Left ventricle myocardium superior (tissue), 1 donor: ENCODE measurements around the gene INSM1. TPM values are rescaled to one million over a fixed set of nuclear protein-coding genes. Genes with fewer than 3 reads are reported as not detected.
"Not testable (repeated sequence)": the region's sequence is repeated elsewhere in the genome, so short reads cannot be mapped to it uniquely, and the experiment has no call there.

Source experiments
- ATAC-seq: fragments of 200-7000 bp; cut with Tn5 transposase; one replicate; pipeline ENCODE4 v1.9.1; 2020; ENCODE audit warnings: mild to moderate bottlenecking, moderate library complexity
- DNase-seq: peaks from one replicate; pipeline ENCODE4 v3.0.0-alpha.2; 2020
- intact Hi-C: fragments of 100-400 bp; cut with micrococcal nuclease; formaldehyde crosslinking; loops from one replicate; pipeline ENCODE4 v1.11.0; 2022
- long read RNA-seq: library from polyadenylated mRNA; unstranded; transcript quantifications from one replicate; pipeline ENCODE4 v2.0.0, GENCODE V29; 2021
- total RNA-seq: library from RNA; stranded (reverse); fragmentation: NEBNext Ultra II Directional; extraction: Animal tissue kit (Norgen Biotek cat#: 25700); gene quantifications from one replicate; pipeline ENCODE4 v1.2.1, GENCODE V29; 2021
- donor health status: DM: no; HTN: yes; CAD: no; lungs with severe emphysema.

The INSM1 gene, protein sequence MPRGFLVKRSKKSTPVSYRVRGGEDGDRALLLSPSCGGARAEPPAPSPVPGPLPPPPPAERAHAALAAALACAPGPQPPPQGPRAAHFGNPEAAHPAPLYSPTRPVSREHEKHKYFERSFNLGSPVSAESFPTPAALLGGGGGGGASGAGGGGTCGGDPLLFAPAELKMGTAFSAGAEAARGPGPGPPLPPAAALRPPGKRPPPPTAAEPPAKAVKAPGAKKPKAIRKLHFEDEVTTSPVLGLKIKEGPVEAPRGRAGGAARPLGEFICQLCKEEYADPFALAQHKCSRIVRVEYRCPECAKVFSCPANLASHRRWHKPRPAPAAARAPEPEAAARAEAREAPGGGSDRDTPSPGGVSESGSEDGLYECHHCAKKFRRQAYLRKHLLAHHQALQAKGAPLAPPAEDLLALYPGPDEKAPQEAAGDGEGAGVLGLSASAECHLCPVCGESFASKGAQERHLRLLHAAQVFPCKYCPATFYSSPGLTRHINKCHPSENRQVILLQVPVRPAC
- total RNA-seq: not detected
- long read RNA-seq: 0 reads

- no peak for DNase-seq
- no peak for ATAC-seq
- intact Hi-C loops: no loop called here
Measured at GRCh38 chr20:20367575-20368417, at the start of gene INSM1. Gene INSM1 (plus strand): TSS chr20:20368104. CDS start chr20:20368268, 164 bp downstream.

- intact Hi-C loops: no loop called here
- ATAC-seq: peak; percentile 72
- no peak for DNase-seq
Measured at GRCh38 chr20:20318365-20319161, 49.3 kb upstream of the INSM1 start.

GRCh38 chr20:20321134-20321533 lies 46.8 kb upstream of the INSM1 start:
- ATAC-seq (no peak), DNase-seq (no peak)
- intact Hi-C loops: no loop called here

DNA sequence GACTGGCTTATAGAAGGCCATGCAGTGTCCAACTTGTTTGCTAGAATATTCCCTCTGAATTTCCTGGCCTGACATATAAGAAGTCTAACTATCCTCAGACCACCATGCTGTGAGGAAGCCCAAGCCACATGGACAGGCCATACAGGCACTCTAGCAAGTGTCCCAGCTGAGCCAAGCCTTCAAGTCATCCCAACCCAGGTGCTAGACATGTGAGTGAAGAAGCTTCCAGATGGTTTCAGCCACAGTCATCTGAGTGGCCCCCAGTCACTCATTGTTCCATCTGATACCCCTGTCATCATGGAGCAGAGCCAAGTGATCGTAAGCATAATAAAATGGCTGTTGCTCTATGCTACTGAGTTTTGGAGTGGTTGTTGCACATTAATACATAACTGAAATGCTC lies 46.0 kb upstream of the INSM1 start:
- ATAC-seq: no peak
- DNase-seq: no peak
- intact Hi-C loops: no loop called here

DNA sequence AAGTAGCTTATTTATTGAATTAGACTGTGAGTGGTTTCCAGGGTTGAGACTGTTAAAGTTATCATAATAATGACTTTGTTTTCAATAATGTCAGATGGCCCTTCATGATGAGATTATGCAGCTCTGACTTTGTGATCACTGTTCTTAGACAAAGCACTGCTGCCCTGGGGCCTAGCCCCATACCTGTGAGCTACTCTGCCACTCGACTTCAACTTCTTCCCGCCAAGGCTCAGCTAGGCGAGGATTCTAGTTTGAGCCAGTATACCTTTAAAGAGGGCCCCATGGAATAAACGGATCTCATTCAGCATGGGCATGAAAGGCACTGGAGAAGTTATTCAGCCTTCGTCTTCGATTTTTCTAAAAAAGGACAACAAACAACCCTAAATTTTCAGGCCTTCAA lies 45.0 kb upstream of the INSM1 start:
- intact Hi-C loops: no loop called here
- ATAC-seq: no peak

DNA sequence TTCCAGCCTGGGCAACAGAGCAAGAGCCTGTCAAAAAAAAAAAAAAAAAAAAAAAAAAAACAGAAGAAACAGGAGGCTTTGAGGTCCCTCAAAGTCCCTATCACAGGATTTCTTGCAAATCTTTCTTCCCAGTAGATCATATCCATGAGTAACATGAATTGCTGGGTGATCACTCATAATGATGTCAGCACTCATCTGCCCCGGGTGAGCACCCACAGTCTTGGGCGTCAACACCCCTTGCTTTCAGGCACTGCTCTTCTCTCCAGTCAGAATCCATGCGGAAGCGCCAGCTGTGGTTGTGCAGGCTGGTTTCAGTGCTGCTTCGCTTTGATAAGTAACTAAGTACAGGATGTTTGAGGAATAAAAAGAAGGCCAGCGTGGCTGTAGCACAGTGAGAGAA lies 40.2 kb upstream of the INSM1 start:
- DNase-seq (no peak), ATAC-seq (no peak)
- intact Hi-C loops: no loop called here

More for the DNA sequence above, 45.0 kb upstream of the INSM1 start:
- no peak for DNase-seq

DNA sequence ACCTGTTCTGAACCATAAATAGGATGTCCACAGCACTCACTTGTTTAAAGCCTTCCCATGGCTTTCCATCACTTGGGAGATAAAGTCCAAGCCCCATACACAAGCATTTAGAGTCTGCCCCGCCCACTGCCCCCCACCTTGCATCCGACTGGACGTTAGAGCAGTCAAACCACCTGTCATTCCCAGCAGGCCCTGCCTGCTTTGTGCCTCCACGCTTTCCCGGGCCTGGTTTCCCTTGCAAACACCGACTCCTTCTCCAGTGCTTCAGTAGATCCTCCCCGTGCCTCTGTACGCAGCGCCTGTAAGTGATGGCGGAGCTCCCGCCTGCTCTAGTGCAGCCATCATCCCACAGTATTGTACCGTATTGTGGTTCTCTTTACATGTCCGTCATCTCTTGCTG lies 38.3 kb upstream of the INSM1 start:
- no peak for ATAC-seq
- intact Hi-C loops: no loop called here
- no peak for DNase-seq

DNA sequence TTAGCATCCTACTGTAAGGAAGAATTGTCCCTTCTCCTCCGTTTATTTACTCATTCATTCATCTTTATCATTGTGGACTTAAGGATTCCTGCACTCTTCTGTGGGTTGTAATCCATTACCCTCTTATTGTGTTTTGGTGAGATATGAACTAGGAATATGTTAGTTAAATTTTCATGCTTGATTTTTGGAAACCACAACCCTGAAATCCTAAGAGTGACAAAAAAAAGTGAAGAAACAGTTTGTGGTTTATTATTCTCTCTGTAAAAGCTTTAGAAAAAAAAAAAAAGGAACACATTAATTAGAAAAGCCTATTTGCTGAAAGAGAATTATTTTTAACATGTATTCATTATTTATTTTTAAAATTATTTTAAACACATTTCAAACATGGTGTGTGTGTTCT lies 36.7 kb upstream of the INSM1 start:
- ATAC-seq: no peak
- intact Hi-C loops: no loop called here
- no peak for DNase-seq

DNA sequence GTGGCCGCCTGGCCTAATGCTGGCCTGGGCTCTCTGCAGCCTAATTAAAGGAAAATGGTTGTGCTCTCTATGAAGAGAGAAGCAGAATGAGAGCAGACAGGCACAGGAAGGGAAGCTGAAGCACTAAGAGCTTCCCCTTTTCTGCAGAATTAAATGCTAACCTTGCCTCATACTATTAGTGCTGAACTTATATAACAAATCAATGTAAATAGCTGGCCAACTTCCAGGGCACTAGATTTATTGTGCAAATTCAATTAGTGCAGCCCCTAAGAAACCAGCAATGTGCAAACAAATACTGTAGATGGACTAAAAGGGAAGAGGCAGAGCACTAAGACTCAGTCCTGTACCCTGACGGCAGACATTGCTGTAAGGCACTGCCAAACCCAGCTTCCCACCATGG lies 36.1 kb upstream of the INSM1 start:
- intact Hi-C loops: no loop called here
- no peak for DNase-seq
- no peak for ATAC-seq

GRCh38 chr20:20333866-20334265 lies 34.0 kb upstream of the INSM1 start:
- ATAC-seq (no peak), DNase-seq (no peak)
- intact Hi-C loops: no loop called here

- intact Hi-C loops: no loop called here
- DNase-seq (no peak), ATAC-seq (no peak)
Measured at GRCh38 chr20:20334489-20334888, 33.4 kb upstream of the INSM1 start.

DNA sequence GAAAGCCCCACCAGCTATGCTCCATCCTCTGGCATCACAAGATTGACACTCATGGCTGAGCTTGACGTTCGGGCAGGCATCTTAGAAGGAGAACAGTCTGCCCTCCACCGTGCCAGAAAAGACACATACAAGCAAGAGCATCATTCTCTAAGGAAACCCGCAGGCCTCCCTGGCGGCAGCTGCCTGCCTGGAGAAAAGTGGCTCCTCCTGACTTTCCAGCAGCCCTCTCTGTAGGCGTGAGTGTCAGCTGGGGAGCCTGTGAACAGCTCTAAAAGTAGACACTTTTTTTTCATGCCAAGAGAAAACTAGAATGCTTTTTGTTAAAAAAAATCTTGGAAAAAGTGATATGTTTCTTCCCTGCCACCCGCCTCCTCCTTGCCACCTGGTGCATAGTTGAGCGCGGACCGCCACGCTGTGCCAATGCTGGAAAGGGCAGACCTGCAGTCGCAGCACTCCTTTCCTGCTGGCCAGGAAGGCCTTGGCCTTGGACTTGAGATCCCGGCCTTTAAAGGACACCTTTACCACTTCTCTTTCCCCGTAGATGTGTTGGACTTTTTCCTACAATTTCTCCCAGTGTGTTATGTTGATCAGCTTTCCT lies 29.7 kb upstream of the INSM1 start:
- no peak for ATAC-seq
- intact Hi-C loops: no loop called here

DNA sequence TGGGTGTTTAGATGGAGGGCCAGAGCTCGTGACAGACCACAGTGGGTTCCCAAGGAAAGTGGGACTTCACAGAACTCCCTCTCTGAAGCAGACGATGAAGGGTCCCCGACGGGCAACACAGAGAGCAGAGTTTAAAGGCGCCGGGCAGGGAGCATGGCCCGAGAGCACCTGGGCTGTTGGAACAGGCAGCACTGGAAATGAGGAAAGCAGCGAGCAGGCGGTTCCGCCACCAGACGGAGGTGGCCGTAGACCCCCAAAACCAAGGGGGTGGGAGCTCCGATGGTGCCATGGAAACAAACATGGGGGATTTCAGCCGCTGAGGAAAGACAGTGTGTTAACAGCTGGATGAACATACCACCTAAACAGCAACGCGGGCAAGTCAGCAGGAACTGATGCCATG lies 27.5 kb upstream of the INSM1 start:
- intact Hi-C loops: no loop called here
- ATAC-seq (no peak), DNase-seq (no peak)

More for the DNA sequence above, 29.7 kb upstream of the INSM1 start:
- no peak for DNase-seq

DNA sequence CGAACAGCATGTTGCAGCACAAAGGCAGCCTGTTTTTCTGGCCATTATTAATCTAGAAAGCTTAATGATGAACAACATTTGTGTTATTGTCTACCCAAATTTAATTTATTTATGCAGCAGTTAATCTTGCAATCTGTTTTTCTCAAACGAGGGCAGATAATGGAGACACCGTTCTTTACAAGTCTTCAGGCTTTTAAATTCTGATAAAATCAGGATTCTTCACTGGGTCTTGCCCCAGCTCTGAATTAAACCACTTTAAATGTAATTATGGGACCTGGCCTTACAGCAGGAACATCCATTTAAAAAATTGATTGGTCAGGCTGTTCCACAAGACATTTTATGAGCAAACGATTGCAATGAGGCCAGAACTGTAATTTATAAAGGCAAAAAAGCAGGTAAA lies 26.5 kb upstream of the INSM1 start:
- ATAC-seq (no peak), DNase-seq (no peak)
- intact Hi-C loops: no loop called here

DNA sequence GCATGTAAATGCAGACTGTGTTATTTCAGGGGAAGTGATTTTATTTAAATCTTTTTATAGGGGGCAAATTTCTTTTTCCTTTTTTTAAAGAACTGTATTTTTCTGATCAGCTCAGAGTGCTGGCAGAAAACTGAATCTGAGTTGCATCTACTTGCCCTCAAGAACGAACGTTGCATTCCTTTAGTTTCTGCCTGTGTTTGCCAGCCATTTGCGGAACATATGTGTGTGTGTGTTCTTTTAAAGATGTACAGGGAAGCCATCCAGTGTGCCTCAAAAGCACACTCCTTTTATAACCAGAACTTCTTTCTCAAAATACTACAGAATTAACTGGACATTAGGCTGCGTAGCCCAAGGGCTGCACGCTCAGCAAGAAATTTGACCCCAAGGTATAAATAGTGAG lies 25.8 kb upstream of the INSM1 start:
- intact Hi-C loops: no loop called here
- ATAC-seq (no peak), DNase-seq (no peak)

DNA sequence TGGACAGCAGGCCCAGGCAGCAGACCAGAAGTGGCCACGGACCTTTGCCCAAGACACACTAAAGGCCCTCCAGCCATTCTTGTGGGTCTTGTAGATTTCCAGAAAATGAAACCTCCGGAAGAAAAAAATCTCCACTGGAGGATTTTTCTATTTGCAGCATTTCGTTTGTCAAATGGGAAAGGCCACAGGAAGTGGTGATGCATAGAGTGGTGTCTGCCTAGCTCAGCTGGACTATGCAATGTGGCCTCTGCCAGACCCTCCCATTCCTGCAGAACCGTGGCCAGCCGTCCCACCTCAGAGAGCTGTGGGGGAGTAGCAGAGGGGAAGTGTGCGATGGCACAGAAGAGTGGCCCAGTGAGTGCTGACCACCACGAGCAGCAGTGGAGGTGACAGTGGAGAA lies 24.0 kb upstream of the INSM1 start:
- ATAC-seq (no peak), DNase-seq (no peak)
- intact Hi-C loops: no loop called here

DNA sequence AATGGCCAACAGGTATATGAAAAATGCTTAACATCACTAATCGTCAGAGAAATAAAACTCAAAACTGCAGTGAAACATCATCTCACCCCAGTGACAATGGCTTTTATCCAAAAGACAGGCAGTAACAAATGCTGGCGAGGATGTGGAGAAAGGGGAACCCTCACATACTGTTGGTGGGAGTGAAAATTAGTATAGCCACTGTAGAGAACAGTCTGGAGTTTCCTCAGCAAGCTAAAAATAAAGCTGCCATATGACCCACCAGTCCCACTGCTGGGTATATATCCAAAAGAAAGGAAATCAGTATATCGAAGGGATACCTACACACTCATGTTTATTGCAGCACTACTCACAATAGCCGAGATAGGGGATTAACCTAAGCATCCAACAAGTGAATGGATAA lies 23.4 kb upstream of the INSM1 start:
- intact Hi-C loops: no loop called here

GRCh38 chr20:20353576-20353975 lies 14.3 kb upstream of the INSM1 start:
- intact Hi-C loops: no loop called here
- ATAC-seq (no peak), DNase-seq (no peak)

More for the DNA sequence above, 23.4 kb upstream of the INSM1 start:
- ATAC-seq (no peak), DNase-seq (no peak)

DNA sequence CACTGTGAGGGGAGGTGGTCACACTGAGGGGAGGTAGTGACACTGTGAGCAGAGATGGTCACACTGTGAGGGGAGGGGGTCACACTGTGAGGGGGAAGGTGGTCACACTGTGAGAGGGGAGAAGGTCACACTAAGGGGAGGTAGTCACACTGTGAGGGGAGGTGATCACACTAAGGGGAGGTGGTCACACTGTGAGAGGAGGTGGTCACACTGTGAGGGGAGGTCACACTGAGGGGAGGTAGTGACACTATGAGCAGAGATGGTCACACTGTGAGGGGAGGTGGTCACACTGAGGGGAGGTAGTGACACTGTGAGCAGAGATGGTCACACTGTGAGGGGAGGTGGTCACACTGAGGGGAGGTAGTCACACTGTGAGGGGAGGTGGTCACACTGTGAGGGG lies 12.4 kb upstream of the INSM1 start:
- DNase-seq, intact Hi-C loops, ATAC-seq: not testable (repeated sequence)
